AG09309 (cell line): ENCODE data around the gene CCNH.

Source experiments
- DNase-seq: peaks from one replicate; pipeline ENCODE4 v3.0.0-alpha.2; 2010; ENCODE audit warnings: low read depth
- H3K4me3 ChIP-seq: 2 replicates; pipeline ENCODE4 v1.5.1; 2011; ENCODE audit warnings: mild to moderate bottlenecking, low read depth, low read length, moderate library complexity; ENCODE audit not compliant: control insufficient read depth
- TF ChIP-seq, protein P1 (sequence below): IDR thresholded peaks from 2 replicates; pipeline ENCODE4 v1.5.1; 2011; ENCODE audit warnings: mild to moderate bottlenecking, low read depth, low read length, inconsistent platforms; ENCODE audit not compliant: insufficient read depth, control insufficient read depth; ENCODE audit errors: missing control alignments

Gene CCNH

DNA sequence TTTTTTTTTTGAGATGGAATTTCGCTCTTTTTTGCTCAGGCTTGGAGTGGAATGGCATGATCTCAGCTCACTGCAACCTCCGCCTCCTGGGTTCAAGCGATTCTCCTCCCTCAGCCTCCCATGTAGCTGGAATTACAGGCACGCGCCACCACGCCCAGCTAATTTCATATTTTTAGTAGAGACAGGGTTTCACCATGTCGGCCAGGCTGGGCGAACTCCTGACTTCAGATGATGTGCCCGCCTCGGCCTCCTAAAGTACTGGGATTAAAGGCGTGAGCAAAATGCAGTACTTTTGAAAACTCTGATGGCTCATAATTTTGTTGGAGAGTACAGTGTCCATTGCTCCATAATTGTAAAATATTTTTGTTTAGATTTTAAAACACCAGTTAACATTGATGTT lies 52.6 kb downstream of the CCNH start:
- no peak overlapping the region for H3K4me3 ChIP-seq
- DNase-seq, result no peak
- TF ChIP-seq, protein P1, sequence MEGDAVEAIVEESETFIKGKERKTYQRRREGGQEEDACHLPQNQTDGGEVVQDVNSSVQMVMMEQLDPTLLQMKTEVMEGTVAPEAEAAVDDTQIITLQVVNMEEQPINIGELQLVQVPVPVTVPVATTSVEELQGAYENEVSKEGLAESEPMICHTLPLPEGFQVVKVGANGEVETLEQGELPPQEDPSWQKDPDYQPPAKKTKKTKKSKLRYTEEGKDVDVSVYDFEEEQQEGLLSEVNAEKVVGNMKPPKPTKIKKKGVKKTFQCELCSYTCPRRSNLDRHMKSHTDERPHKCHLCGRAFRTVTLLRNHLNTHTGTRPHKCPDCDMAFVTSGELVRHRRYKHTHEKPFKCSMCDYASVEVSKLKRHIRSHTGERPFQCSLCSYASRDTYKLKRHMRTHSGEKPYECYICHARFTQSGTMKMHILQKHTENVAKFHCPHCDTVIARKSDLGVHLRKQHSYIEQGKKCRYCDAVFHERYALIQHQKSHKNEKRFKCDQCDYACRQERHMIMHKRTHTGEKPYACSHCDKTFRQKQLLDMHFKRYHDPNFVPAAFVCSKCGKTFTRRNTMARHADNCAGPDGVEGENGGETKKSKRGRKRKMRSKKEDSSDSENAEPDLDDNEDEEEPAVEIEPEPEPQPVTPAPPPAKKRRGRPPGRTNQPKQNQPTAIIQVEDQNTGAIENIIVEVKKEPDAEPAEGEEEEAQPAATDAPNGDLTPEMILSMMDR, result no peak

DNA sequence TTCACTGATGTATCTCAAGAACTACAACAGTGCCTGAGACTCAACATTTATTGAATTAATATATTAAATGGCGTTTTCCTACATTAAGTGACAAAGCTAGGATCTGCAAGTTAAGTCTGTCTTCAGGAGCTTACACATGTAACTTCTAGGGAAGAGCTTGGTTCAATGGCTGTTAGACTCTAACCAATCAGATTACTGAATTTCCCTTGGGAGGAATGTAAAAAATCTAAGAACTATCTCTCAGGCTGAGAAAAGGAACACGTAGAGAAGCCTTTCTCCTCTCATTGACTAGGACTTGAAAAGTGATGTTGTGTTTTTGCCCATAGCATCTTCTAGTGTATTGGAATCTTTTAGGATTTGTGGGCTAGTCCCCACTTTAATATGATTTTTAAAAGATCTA lies 53.6 kb downstream of the CCNH start:
- no peak for DNase-seq
- TF ChIP-seq, protein P1, result no peak
- H3K4me3 ChIP-seq, result no peak overlapping the region

DNA sequence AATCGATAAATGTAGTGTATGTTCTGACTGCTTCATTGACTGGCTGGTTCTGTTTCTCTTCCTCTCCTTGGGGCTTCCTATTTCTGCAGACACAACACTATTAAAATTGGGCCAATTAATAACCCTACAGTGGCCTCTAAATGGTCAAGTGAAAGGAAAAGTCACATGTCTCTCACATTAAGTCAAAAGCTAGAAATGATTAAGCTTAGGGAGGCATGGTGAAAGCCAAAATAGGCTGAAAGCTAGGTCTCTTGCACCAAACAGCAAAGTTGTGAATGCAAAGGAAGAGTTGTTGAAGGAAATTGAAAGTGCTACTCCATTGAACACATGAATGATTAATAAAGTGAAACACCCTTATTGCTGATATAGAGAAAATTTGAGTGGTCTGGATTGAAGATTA lies 58.2 kb downstream of the CCNH start:
- TF ChIP-seq, protein P1, result no peak
- no peak for DNase-seq
- H3K4me3 ChIP-seq, result no peak overlapping the region

DNA sequence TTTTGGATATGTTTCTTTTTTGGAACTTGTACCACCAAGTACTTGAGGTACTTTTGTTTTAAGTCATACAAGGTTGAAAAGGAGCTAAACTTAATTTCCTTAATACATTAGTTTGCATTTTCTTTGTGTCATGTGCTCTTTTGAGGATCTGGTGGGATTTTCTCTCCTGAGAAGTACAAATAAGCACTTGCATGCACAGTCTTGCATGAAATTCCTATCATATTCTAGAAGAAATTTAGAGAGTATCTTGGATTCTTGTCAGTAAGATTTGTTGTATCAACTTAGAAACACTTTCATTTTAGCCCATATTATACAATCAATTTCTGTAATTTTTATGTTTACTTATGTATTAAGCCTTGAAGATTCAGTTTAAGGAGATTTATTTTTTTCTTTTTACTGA lies 64.9 kb downstream of the CCNH start:
- no peak overlapping the region for H3K4me3 ChIP-seq
- no peak for DNase-seq
- TF ChIP-seq, protein P1, result no peak

DNA sequence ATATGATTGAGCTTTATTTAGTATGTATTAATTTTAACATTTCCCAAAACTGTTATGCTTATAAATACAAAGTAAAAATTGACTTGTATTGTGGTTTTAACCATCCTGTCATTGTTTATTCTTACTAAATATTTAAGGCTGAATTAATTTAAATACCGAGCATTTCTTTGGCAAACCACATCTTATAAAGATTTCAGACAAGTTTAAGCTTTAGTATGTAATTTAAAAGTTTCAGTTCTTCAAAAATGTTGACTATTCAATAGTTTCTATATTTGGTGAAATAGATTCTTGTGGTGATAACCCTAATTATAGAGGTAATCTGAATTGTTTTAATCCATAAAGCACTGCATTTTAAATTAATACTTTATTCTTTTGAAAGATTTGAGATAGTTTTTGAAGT lies 65.5 kb downstream of the CCNH start:
- TF ChIP-seq, protein P1, result no peak
- H3K4me3 ChIP-seq, result no peak overlapping the region
- DNase-seq, result peak; percentile 11
